GM18861 (cell line): Measurements from ENCODE around the gene TAS1R3.
A peak's percentile ranks its signal among the peaks of the same experiment; 100 is the strongest.
"Not testable (repeated sequence)": the region's sequence is repeated elsewhere in the genome, so short reads cannot be mapped to it uniquely, and the experiment has no call there.

ENCODE experiments used
- ATAC-seq: cut with Tn5 transposase; IDR thresholded peaks from one replicate; pipeline ENCODE4 v1.9.1; 2021; ENCODE audit not compliant: unreplicated experiment

Gene TAS1R3

GRCh38 chr1:1307923-1308755 lies 22.9 kb upstream of the TAS1R3 start, which contains the start of the genes ACAP3 and PUSL1:
ACAP3 (minus strand) TSS chr1:1307930; CDS start chr1:1307815, 115 bp downstream.
PUSL1 (plus strand) TSS chr1:1308597; CDS start chr1:1308644, 47 bp downstream.
- peak; percentile 37 for ATAC-seq

GRCh38 chr1:1308756-1309250 lies 22.3 kb upstream of the TAS1R3 start:
- ATAC-seq, result no peak

- ATAC-seq, result no peak
These were observed 21.6 kb upstream of the TAS1R3 start for GRCh38 chr1:1309251-1310108.

GRCh38 chr1:1310109-1310385 lies 21.0 kb upstream of the TAS1R3 start:
- no peak for ATAC-seq

- no peak for ATAC-seq
These were observed 20.5 kb upstream of the TAS1R3 start for GRCh38 chr1:1310476-1311053.

GRCh38 chr1:1311107-1312104 lies 19.7 kb upstream of the TAS1R3 start:
- ATAC-seq, result no peak

GRCh38 chr1:1312450-1313314 lies 18.4 kb upstream of the TAS1R3 start:
- no peak for ATAC-seq

- no peak for ATAC-seq
These were observed 17.4 kb upstream of the TAS1R3 start for GRCh38 chr1:1313500-1314236.

GRCh38 chr1:1314237-1314586 lies 16.9 kb upstream of the TAS1R3 start:
- ATAC-seq, result no peak

GRCh38 chr1:1314678-1315335 lies 16.3 kb upstream of the TAS1R3 start:
- no peak for ATAC-seq

- no peak for ATAC-seq
These were observed 15.6 kb upstream of the TAS1R3 start for GRCh38 chr1:1315435-1315954.

- ATAC-seq, result not testable (repeated sequence)
These were observed 14.9 kb upstream of the TAS1R3 start for GRCh38 chr1:1316199-1316598.

- ATAC-seq, result no peak
These were observed 13.7 kb upstream of the TAS1R3 start for GRCh38 chr1:1317420-1317819.

- ATAC-seq, result no peak
These were observed 12.9 kb upstream of the TAS1R3 start for GRCh38 chr1:1318131-1318652.

GRCh38 chr1:1318777-1319645 lies 12.1 kb upstream of the TAS1R3 start:
- no peak for ATAC-seq

- ATAC-seq, result no peak
These were observed 11.5 kb upstream of the TAS1R3 start for GRCh38 chr1:1319646-1319941.
